Epidermal melanocyte (primary cell): ENCODE data around the gene PRKCZ.
"Not testable (repeated sequence)": the region's sequence is repeated elsewhere in the genome, so short reads cannot be mapped to it uniquely, and the experiment has no call there.

Source experiments
- DNase-seq: peaks from one replicate; pipeline ENCODE4 v3.0.0; 2011; ENCODE audit warnings: low spot score; ENCODE audit not compliant: insufficient read length

PRKCZ gene

DNA sequence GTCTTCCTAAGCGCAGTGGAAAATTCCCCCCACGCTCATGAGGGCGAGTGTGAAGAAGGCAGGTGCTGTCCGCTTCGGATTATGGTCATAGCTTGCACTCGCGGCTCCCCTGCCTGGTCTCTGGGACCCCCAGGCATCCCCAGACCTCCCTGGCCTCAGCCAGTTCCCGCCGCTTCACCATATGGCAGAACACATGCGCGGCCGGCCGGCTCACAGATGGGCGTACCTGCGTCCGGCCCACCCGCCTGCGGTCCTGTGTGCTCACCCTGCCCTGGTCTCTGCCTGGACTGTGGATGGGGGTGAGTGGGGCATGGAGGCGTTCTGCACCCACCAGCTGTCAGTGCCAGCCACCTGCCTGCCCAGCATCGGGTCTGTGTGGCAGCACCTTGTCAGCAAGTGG is 34.1 kb downstream of the PRKCZ start:
- DNase-seq = no peak

DNA sequence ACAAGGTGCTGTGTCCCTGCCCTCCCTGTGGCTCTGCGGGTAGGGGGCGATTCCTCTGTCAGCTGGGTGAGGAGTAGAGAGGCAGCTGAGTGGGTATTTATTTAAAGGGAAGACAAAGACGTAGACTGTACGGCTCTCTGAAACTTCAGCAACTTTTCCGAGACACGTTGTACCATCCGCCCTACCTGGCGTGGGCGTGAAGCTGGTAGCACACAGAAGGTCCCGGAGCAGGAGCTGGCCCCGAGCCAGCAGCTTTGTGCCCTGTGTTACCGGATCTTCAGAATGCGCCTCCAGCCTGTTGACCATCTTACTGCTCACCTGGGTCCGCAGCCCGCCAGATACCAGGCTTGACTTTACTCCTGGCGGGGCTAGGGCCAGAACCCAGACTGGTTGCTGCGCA is 34.9 kb downstream of the PRKCZ start:
- DNase-seq = no peak

DNA sequence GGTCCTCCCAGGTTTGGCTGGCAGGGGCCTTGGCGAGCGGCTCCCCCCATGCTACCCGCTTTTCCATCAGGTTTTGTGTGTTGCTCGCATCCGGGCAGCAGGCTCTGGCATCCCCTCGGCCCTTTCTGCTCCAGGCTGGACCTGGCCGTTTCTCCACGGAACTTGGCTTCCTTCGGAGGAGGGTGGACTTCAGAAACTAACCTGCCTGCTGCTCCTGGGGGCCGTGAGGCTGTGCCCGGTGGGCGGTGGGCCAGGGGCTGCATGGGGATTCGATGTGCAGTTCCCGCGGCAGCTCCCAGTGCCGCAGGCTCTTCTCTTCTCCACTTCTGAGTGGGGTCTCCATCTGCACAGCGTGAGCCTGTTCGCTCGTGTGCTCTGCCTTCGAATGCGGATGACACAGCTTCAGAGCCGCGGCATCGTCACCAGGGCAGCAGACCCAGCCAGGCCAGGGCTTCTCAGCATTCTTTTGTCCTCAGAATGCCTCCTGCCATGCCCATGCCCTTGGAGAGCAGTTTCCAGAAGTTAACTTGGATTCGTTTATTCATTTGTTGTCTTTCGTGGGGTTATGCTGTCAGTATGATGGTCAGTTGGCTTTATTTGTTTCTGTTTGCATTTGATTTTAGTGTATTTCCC is 36.4 kb downstream of the PRKCZ start:
- DNase-seq = no peak

DNA sequence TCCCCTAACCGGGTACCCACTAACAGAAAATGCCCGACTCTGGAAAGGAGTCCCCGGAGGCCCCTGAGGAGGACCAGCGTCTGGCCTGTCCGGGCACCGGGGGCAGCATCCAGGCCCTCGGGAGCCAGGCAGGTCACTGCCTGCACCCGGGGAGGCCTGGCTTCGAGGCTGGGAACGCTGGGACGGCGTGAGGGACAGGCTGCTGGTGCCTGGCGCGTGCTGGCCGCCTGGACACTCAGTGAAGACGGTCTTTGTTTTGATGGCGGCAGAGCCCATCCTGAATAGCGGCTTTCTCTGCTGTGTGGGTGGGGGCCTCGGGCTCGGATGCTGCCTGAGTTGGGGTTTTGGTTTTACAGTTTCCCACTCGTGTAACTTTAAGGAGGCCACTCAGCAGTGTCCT is 37.6 kb downstream of the PRKCZ start:
- DNase-seq = no peak

DNA sequence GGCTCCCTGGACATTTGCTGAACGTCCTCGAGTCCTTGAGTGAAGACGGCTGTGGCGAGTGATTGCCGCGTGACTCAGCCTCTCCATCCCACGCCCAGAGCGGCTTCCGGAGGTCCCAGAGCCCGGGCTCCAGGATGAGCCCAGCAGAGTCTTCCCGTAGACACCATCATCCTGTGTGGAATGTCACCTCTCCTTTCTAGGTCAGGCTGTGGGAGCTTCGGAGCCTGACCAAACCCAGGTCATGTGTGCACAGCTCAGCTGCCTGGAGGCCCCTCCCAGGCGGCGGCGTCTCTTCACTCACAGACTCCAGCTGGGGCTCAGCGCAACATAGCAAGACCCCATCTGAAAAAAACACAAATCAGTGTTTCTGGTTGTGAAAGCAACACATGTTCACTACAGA is 38.2 kb downstream of the PRKCZ start:
- no peak for DNase-seq

DNA sequence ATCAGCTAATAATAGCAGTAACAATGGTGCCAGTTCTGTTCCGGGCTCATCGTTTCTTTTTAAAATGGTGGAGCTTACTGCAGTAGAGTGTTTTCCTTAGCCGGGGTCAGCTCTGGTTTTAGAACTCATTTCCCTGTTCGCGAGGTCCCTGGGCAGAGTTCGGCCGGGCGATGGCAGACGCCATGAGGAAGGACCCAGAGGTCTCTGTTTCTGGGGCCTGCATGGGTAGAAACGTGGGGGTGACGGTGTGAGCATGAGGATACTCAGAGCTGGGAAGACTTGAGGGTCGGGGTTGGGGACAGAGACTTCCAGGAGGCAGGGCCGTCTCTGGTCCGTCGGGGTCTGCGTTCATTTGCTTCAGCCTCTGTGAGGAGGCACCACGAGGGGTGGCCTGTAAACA is 38.8 kb downstream of the PRKCZ start:
- DNase-seq = no peak

DNA sequence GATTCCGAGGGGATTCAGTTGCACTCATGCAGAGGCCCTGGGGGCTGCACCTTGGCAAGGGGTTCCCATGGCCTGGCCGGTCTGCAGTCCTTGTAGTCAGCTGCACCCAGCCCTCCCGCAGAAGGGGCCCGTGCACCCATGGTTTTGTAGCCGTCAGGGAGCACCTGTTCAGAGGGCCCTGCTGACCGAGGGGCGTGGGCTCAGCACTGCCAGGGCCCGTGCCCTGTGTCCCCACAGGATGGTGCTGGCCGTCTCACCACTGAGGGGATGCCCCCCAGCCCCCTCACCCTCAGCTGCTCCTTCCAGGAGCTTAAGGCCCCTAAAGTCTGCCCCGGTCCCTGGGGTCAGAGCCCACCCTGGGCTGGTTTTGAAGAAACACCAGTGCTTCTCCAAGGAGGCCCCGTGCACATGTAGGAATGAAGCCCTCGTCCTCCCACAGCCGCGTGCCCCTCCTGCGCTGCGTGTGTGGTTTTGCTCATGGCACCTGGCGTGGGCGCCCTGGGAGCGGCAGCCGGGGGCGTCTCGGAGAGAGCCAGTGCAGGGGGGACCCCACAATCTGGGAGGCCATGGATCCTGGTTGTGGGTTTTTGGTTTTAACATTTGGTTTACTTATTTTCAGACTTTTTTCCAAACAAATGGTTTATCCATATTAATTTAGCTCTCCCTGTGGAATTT is 40.1 kb downstream of the PRKCZ start:
- DNase-seq = no peak

DNA sequence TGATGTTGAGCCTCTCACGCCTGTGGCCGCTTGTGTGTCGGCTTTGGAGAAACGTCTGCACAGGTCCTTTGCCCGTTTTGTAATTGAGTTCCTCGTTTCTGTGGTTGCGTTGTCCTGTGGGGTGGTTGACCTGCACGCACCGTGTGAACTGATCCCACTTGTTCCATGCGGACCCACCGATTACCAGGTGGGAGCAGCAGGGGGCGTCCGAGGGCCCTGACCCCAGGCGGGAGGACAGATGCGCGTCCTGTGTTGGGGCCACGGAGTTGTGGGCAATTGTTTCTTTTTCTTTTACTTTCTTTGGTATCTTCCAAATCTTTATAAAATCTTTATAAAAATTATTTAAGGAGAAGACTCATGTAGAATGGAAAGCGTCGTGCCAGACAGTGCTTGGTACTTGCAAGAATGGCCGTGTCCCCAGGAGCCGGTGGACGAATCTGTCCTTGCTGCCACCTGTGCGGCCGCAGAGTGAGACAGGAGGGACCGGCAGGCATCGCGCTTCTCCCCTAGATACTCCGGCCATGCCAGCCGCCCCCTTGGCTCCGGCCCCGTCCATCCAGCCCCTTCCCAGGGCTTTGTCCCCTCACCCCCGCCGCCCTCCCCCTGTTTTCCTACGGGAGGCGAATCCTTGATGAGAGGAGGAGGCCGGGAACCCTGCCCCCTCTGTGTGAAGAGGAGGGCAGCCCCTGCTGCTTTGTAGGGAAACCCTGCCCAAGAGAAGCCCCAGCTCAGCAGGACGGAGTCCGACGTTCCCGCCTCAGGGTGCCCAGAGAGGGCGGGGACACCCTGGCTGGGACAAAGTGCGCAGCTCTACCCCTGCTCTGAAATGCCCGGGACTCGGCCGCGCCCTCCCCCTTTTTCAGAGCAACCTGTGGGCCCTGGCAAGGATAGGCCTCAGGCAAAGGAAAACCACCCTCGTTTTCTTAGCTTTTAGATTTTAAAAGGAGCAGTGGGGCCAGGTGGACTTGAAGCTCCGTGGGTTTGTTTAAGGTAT is 41.7 kb downstream of the PRKCZ start:
- no peak for DNase-seq

DNA sequence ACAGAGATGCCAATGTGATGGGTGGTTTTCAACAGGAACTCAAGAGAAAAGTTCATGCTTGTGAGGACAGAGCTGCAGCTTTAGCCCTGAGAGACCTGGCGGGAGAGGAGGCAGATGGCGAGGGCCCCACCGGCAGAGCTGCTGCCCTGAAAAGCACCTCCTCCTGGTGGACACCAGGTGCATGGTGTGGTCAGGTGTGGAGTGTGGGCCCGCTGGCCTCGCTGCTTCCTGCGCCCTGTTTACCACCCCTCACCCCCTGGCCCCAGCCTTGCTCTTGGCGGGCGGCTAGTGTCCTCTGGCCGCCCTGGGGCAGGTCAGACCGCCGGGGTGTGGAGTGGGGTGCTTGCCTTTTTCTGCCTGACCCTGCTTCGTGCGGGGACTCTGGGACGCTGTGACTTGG is 42.8 kb downstream of the PRKCZ start:
- no peak for DNase-seq

DNA sequence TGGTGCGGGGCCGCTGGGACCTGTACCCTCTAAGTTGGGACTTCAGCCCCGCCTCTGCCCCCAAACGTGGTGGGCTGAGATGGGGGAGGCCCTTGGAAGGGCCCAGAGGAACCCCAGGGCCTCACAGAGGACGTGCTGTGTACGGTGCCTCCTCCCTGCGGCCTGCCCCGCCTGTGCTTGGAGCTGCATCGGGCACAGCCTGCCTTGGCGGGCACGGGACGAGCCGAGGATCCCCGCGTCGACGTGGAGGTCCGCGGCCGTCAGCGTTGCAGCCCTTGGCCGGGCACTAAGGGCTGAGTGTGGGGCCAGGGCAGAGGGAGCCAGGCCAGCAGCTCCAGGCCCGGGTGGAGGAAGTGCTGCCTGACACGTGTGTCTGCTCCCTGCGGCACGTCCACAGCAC is 43.4 kb downstream of the PRKCZ start:
- no peak for DNase-seq

DNA sequence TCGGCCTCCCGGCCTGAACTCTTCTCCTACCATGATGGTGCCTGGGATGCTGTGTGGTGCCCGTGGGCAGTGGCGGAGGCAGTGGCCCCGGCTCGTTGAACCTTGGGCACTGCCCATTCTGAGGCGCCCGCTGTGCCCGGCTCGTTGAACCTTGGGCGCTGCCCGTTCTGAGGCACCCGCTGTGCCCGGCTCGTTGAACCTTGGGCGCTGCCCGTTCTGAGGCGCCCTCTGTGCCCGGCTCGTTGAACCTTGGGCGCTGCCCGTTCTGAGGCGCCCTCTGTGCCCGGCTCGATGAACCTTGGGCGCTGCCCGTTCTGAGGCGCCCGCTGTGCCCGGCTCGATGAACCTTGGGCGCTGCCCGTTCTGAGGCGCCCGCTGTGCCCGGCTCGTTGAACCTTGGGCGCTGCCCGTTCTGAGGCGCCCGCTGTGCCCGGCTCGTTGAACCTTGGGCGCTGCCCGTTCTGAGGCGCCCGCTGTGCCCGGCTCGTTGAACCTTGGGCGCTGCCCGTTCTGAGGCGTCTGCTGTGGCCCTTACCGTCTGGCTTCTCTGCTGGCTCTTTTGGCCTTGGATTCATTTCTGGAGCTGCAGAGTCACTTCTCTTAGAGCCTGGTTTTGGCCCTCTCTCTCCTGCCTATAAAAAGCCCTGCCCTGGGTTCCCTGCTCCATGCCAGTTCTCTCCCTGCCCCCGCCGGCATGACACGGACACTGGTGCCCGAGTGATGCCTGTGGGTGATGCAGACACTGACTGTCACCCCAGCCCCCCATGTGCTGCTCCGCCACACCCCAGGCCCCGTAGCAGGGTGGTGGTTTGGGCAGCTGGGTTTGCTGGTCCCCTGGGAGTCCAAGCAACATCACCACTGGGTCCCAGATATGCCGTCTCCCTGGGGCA is 44.3 kb downstream of the PRKCZ start:
- DNase-seq = not testable (repeated sequence)

DNA sequence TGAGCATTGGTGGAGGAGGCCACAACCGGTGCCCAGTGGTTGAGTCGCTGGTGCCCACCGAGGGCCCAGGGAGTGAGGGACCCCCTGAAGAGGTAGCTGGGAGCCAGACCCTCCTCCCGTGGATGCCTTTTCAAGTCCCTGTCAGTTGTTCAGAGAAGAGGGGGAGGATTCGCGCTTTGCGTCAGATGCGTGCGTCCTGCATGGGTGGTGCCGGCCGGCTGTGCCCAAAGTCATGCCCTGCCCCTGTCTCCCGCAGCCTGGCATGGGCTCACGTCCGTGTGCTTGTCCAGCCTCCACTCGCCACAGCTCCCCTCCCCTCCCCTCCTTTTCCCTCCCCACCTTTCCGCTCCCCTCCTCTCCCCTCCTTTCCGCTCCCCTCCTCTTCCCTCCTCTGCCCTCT is 45.2 kb downstream of the PRKCZ start:
- no peak for DNase-seq

DNA sequence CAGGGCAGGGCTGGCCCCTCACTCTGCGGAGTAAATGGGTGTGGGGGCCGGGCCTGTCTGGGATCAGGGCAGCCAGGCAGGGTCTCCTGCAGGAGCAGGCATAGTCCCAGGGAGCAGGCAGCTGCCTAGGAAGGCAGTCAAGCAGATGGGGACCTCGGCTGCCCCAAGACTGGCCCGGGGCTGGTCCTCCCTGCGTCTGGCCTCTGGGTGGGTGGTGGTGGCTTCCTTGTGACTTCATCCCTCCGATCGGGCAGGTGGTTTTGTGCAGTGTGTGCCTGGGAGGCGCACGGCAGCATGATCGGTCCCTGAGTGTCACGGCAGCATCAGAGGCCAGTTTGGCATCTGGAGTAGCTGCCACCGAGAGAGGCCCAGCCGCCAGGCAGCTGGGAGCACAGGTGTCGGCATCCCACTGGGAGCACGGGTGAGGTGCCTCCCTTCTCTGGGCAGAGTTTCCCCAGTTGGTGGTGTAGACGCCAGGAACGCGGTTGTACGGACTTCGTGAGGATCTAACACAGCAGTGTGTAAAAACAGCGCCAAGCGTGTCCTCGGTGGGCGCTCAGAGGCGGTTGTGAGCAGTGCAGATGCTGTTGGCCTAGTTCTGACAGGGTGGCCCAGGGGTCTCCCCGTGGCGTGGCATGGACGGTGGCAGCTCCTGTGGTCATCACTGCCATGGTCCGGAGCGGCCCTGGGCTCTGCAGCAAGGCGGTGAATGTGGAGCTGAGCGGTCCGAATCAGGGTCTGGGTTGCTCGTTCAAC is 45.9 kb downstream of the PRKCZ start:
- no peak for DNase-seq

DNA sequence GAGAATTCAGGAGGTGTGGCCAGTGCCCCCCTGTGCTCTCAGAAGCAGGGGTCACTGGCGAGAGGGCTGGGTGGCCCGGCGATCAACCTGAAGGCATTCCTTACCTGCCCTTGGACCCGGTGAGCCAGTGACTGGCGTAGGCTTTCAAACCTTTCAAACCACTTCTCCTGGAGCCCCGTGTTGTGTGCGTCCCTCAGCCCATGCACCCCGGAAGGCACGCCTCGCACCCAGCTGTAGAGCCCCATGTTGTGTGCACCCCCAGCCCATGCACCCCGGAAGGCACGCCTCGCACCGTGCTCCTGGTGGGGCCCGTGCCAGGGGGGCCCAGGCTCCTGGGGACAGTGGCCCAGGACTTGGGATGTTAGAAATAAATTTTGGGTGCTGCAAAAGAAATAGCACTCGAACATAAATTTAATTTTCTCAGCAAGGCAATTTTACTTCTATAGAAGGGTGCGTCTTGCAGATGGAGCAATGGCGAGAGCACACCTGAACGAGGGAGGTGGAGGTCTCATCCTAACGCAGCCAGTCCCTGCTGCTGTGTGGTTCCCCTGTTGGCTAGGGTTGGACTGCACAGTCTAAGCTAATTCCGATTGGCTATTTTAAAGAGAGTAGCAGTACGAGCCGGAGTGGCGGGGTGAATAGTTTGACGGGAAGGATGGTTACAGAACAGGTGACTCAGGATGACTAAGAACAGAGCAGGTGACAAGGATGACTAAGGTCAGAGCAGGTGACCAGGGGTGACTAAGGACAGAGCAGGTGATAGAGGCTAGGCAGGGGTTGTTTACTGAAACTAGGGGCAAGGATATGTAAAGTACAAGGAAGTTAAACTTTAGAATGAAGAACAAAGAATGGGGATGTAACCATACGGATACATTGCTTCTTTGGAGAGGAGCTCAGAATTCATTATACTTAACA is 47.4 kb downstream of the PRKCZ start:
- DNase-seq = no peak

DNA sequence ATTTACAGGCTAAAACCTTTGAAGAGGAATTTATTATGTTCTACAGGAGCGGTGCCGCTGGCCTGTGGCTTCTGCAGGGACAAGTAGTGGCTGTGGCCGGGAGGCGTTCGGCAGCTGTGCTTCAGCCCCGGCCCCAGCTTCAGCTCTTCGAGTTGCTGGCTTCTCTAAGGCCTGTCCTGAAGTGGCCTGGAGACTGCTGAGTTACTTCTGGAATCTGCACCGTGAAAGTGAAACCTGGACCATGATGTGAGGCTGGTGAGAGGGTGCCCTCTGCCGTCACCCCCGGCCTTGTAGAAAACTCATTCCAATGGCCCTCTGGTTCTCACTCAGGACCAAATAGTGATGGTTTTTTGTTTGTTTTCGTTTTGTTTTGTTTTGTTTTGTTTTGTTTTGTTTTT is 48.1 kb downstream of the PRKCZ start:
- no peak for DNase-seq

DNA sequence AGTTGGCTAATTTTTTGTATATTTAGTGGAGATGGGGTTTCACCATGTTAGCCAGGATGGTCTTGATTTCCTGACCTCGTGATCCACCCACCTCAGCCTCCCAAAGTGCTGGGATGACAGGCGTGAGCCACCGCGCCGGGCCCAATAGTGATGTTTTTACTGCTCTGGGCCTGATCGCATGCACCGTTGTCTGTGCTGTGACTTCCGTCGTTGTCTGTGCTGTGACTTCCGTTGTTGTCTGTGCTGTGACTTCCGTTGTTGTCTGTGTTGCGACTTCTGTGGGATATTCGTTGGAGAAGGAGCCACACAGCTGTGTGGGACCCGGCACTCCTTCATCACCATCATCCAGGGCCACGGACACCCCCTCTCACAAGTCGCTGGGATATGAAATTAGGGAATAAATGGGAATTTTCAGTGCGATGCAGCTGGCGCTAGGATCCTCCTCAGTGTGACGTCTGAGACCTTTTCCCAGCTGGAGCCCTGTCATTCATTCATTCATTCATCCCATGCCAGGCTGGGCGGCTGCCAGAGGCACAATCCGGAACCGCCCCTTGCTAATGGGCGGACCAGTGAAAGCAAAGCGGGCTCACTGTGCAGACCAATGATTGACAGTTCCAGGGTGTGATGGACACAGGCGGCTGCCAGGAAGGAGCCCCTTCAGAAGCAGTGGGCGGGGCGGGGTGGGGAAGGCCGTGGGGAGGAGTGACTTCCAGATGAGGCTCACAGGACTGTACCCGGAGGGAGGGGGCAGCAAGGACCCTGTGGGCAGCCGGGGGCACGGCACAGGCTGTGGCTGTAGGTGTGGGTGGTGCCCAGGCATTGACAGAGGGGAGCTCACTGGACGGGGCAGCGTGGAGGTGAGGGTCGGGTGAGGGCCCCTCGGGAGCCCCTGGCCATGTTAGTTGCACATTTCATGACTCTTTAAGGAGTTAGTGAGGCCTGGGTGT is 48.9 kb downstream of the PRKCZ start:
- no peak for DNase-seq

DNA sequence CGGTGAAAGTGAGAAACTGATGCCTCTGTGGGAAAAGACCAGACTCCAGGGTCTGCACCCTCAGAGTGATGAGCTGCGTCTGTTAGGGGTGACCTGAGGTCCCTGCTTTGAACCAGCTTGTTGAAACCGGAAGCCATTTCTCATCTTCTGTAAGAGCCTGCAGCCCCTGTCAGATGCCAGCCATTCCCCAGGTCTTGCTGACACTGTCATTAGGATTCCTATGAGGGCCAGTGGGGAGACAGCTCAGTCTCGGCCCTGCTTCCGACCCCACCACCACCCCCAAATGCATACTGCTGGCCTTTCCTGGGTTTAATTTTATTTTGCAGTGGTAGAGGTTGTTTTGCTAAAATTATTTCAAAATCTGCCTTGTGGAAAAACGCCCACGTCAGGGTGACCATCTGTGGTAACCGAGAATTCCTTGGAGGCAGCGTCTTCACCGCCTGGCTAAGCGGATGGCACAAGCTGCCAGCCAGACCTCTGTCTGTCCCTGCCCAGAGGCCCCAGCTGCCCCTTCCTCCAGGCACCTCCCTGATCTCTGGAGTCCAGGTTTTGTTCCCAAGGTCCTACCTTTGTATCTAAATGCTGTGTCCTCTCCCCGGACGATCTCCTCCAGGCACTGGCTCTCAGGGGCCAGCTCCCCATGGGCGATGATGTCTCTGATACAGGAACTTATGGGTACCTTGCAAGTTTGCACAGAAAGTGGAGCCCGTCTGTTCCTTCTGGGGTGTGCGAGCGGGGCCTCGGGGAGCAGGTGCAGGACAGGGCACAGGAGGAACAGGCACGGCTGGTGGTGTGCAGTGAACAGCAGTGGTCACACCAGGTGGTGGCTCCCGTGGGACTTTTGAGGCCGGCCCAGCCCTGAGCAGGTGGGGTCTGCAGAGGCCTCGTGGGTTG is 49.9 kb downstream of the PRKCZ start:
- DNase-seq = no peak
